PC-3 (cell line): Measurements from ENCODE around the gene CDH4.

Experiments
- CTCF ChIP-seq: fragments of 300-600 bp; sonication (generic); conservative IDR thresholded peaks from 2 replicates; pipeline ENCODE4 v1.5.1; 2017; ENCODE audit warnings: antibody characterized with exemption, low read depth, mild to moderate bottlenecking, low read length
- EZH2 ChIP-seq: fragments of 300-600 bp; sonication (generic); IDR thresholded peaks from one replicate; pipeline ENCODE4 v1.6.1; 2017; ENCODE audit warnings: antibody characterized with exemption, mild to moderate bottlenecking, low read length; ENCODE audit not compliant: unreplicated experiment
- EZH2phosphoT487 ChIP-seq: fragments of 300-600 bp; sonication (generic); IDR thresholded peaks from 2 replicates; pipeline ENCODE4 v1.6.1; 2018; ENCODE audit warnings: mild to moderate bottlenecking, antibody characterized with exemption, low read length, borderline replicate concordance

GRCh38 chr20:61646986-61647385 is 394.9 kb downstream of the CDH4 start:
- TF ChIP-seq CTCF (no peak), EZH2 (no peak), EZH2phosphoT487 (no peak)
